Fibroblast of pulmonary artery (primary cell): Measurements from ENCODE around the gene UBTD1.
A peak's percentile ranks its signal among the peaks of the same experiment; 100 is the strongest.

Experiments used
- DNase-seq: peaks from one replicate; pipeline ENCODE4 v3.0.0-alpha.2; 2010; ENCODE audit warnings: low read depth
- H3K4me3 ChIP-seq: replicated peaks from 2 replicates; pipeline ENCODE4 v1.5.1; 2011; ENCODE audit warnings: low read depth, mild to moderate bottlenecking, control low read depth, low read length, moderate library complexity
- CTCF ChIP-seq: IDR thresholded peaks from 2 replicates; pipeline ENCODE4 v1.5.1; 2011; ENCODE audit warnings: mild to moderate bottlenecking, control low read depth, low read length, inconsistent platforms; ENCODE audit errors: missing control alignments

Gene UBTD1

DNA sequence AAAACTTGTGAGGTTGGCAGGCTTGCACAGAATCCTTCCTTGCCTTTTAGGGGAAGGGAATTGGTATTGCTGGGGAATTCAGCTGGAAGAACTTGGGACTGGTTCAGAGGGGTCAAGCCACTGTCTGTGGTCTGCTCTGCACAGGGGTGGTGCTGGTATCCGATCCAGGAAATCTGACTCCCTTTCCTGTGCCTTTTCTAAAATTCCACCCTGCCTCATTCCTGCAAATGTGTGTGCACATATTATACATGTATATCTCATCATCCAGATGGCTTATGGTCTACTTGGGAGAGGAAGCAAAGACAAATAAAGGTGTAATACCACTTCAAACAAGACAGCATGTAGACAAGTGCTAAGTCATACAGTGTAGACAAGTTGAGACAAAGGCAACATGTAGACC, 14.3 kb downstream of the UBTD1 start:
- TF ChIP-seq CTCF: no peak
- H3K4me3 ChIP-seq: no peak overlapping the region
- no peak for DNase-seq

DNA sequence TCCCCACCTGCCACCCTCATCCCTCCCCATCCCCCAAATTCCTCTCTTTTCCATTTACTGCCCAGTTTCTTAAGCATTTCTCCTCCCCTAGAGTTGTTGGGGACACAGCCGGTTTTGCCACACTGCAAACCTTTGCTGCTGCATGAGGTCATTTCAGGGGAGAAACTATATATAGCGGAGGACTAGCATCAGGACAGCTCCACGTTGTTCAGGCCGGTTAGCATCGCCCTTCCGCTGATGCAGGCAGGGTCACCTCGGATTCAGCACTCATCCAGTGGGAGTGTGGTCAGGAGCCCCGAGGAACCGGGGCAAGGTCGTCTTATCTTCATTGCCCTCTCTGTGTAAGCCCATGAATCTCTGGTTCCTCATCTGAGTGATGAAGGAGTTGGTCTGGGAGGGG, 15.6 kb downstream of the UBTD1 start:
- no peak for TF ChIP-seq CTCF

DNA sequence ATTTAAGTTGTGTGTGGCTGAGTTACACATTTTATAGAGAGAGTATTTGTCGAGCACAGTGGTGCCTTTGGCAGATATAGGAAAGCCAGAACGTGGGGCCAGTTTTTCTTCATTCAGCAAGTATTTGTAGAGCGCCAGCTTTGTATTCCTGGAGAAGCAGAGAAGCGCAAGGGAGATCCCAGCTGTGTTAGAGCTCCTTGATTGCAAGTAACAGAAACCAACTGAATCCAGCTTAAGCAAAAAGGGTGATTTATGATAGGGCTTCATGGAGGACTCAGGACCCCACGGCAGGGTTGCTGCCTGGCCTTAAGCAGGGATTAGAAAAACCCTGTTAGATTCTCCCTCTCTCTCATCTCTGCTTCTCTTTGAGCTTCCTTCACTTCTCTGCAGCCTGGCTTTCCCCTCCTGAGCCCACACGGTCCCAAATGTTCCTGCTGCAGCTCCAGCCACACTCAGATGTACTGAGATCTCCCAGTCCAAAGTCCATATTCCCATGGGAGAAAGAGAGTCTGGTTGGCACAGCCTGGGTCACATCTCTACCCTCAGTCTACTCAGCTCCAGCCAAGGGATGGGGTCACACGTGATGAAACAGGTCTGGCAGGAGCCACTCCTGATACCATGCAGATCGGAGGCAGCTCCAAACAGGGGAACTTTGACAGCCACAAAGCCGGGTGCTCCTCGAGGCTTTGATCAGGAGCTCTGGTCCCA, 16.7 kb downstream of the UBTD1 start:
- no peak for TF ChIP-seq CTCF
- DNase-seq: no peak
- no peak overlapping the region for H3K4me3 ChIP-seq

More for the DNA sequence above, 15.6 kb downstream of the UBTD1 start:
- no peak overlapping the region for H3K4me3 ChIP-seq
- DNase-seq: no peak

GRCh38 chr10:97517096-97517750, 18.5 kb downstream of the UBTD1 start:
- DNase-seq: no peak
- no peak overlapping the region for H3K4me3 ChIP-seq
- TF ChIP-seq CTCF: no peak

GRCh38 chr10:97517778-97518300, 19.1 kb downstream of the UBTD1 start:
- TF ChIP-seq CTCF: no peak
- no peak overlapping the region for H3K4me3 ChIP-seq
- DNase-seq: no peak

DNA sequence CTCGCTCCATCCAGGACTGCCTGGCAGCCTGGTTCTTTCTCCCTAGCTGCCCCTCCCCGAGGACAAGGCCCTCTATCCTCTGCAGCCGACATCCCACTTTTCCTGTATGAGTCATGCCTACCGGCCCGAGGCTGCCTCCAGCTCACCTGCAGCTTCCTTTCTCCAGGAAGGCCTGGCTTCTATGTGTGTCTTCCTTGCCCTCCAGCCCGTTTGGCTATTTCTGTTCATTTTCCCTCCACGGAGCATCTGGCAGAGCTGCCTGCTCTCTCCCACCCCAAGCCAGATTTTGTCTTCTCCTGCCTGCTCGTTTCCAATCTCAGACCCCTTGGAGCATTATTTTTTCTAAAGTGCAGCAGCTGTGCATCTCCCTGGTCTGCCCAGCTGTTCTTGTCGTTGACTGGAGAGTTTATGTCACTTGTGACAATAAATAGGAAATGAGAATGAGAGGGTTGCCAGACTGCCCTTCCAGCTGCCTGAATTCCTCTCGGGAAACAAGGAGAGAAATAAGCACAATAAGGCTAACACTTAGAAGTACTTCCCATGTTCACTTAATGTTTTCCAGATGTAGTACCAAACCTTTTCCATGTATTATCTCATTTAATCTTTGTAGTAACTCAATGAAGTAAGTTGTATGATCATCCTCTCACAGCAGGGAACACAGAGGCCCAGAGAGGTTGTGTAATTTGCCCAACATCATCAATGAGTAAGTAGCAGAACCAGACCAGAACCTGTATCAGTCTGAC, 19.7 kb downstream of the UBTD1 start:
- no peak overlapping the region for H3K4me3 ChIP-seq
- TF ChIP-seq CTCF: no peak
- DNase-seq: peak; percentile 27
